Measurements from ENCODE around the gene ZNF33A.
A peak's percentile ranks its signal among the peaks of the same experiment; 100 is the strongest.

DNA sequence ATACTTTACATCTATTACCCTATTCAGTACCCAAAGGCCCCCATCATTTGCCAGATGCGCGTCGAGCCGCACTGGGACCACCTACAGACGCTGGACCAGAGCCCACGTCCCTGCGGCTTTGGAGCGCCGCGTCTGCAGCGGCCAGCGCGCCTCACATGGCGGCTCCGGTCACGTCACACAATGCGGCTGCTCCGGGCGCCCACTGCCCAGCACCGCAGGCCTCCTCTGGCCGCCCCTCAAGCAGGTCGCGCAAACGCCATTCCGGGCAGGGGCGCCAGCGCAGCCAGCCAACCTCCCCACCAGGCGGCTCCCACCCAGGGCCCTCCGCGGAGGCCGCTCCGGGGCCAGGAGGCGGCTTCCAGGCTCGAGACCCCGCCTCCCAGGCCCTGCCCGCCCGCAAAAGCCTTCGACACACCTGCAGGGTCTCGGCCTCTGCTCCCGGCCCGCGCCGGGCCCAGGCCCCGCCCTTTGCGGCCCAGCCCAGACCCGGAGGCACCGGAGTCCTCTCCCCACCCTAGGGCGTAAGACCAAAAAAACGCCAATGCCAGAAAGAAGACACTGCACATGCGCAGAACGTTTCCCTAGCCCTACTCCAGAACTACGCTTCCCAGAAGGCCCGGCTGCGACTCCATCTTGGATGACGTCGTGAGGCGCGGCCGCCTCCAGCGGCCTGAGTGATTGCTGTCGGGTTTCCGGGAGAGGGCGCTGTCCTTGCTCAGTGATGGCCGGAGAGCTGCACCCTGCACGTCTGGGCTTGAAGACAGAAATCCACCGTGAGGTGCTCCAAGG is 34.2 kb upstream of the ZNF33A start, which contains the start of gene ZNF25:
- TF ChIP-seq, protein P1, sequence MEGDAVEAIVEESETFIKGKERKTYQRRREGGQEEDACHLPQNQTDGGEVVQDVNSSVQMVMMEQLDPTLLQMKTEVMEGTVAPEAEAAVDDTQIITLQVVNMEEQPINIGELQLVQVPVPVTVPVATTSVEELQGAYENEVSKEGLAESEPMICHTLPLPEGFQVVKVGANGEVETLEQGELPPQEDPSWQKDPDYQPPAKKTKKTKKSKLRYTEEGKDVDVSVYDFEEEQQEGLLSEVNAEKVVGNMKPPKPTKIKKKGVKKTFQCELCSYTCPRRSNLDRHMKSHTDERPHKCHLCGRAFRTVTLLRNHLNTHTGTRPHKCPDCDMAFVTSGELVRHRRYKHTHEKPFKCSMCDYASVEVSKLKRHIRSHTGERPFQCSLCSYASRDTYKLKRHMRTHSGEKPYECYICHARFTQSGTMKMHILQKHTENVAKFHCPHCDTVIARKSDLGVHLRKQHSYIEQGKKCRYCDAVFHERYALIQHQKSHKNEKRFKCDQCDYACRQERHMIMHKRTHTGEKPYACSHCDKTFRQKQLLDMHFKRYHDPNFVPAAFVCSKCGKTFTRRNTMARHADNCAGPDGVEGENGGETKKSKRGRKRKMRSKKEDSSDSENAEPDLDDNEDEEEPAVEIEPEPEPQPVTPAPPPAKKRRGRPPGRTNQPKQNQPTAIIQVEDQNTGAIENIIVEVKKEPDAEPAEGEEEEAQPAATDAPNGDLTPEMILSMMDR (IDR thresholded peaks at IDR 0.05) = peak; percentile 85 to 92
- TF ChIP-seq POLR2AphosphoS5 (IDR thresholded peaks at IDR 0.05) = peak in 2 of 3 donors; percentile 38 to 49
